ENCODE results near the gene ELL. TPM values are rescaled to one million over a fixed set of nuclear protein-coding genes. Genes with fewer than 3 reads are reported as not detected.

The ELL gene
- total and polyA plus RNA-seq, 10 donors: 4.5 to 44.8 (median 29.2) TPM

DNA sequence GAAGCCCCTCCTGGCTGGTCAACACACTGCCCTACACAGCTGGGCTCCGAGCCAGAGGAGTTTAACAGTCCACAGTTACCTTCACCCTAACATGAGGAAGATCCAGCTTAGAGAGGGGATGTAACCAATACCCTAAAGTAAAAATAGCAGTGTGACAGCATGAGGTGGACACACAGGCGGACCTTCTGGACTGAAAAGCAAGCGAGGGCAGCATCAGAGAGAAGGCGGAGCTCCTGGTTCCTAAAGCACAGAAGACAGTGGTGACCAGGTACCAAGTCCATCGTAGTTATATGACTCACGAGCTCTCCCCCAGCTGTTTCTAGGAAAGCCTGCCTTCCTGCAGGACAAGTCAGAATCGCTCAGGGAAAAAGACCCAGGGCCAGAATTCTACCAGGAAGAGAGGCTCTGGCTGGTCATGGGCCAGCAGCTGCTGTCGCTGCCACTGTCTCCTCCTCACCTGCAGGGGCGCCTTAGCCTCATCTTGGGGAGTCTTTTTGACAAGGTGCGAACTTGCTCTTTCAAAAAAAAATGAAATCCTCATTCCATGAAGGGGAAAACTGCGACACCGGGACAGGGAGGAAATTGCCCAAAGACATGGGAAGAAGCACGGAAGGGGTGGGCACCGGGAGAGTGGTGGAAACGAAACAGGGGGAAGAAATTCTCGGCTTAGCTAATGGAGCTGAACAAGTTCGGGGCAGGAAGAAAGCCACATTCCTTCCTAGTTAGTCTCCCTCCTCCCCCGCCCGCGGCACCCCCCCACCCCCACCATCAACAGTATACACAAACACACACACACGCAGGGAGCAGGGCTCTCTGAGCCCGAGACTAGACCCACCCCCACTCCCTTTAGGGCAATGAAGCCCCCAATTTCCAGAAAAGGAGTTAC lies 1.7 kb downstream of the ELL start:
- TF ChIP-seq, protein P1, sequence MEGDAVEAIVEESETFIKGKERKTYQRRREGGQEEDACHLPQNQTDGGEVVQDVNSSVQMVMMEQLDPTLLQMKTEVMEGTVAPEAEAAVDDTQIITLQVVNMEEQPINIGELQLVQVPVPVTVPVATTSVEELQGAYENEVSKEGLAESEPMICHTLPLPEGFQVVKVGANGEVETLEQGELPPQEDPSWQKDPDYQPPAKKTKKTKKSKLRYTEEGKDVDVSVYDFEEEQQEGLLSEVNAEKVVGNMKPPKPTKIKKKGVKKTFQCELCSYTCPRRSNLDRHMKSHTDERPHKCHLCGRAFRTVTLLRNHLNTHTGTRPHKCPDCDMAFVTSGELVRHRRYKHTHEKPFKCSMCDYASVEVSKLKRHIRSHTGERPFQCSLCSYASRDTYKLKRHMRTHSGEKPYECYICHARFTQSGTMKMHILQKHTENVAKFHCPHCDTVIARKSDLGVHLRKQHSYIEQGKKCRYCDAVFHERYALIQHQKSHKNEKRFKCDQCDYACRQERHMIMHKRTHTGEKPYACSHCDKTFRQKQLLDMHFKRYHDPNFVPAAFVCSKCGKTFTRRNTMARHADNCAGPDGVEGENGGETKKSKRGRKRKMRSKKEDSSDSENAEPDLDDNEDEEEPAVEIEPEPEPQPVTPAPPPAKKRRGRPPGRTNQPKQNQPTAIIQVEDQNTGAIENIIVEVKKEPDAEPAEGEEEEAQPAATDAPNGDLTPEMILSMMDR (IDR thresholded peaks at IDR 0.05 in 8 of 11, conservative IDR thresholded peaks at IDR 0.05 in 3 of 11): peak; percentile 47 to 86 (median 73)
- TF ChIP-seq POLR2A (IDR thresholded peaks at IDR 0.05): no peak
- peak in 1 of 3 donors; percentile 50 for TF ChIP-seq POLR2AphosphoS5 (IDR thresholded peaks at IDR 0.05)
- DNase-seq: peak; percentile 90
- WGBS, 5 donors: 12 to 14% (median 13%) methylated on average over 21 to 22 of the region's 22 CpGs
- H3K4me3 ChIP-seq: peak overlapping the region; percentile 56 to 99 (median 92)
- peaks cover 21 to 68% (median 56%) of the 10 kb centered on the region in 6 donors for H3K4me1 ChIP-seq
- H3K27ac ChIP-seq: peak overlapping the region; percentile 95 to 99 (median 98)
- H3K9me3 ChIP-seq: no peaks in the 10 kb centered on the region
- no peaks in the 10 kb centered on the region for H3K36me3 ChIP-seq
- no peaks in the 10 kb centered on the region for H3K27me3 ChIP-seq (replicated peaks in 1 of 7)
- intact Hi-C loops (cut with DNase I; ENCODE audit: low total_unique reads): no loop called here

DNA sequence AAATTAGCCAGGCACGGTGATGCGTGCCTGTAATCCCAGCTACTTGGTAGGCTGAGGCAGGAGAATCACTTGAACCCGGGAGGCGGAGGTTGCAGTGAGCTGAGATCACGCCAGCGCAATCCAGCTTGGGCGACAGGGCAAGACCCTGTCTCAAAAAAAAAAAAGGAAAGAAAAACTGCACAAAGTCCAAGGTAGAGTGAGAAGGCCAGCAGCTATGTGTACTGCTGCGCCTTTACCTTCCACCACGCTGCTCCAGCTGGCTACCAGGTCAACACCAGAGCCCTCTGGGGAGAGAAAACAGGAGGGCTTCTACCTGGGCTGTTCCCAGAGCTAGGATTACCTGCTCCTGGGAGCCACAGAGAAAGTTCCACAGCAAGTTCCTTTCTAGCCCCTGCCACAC lies 3.2 kb downstream of the ELL start:
- no peaks in the 10 kb centered on the region for H3K27me3 ChIP-seq (replicated peaks in 1 of 7)
- peak overlapping the region in 7 of 8 donors; percentile 95 to 99 (median 99) for H3K27ac ChIP-seq
- H3K4me1 ChIP-seq: peaks cover 32 to 83% (median 70%) of the 10 kb centered on the region in 6 donors
- no peak for DNase-seq
- intact Hi-C loops (cut with DNase I; ENCODE audit: low total_unique reads): no loop called here
- no peaks in the 10 kb centered on the region for H3K36me3 ChIP-seq
- WGBS, 5 donors: 90 to 98% (median 96%) methylated on average over 9 of the region's 9 CpGs
- TF ChIP-seq, protein P1 (IDR thresholded peaks at IDR 0.05 in 8 of 11, conservative IDR thresholded peaks at IDR 0.05 in 3 of 11): no peak
- TF ChIP-seq POLR2AphosphoS5 (IDR thresholded peaks at IDR 0.05): no peak
- no peaks in the 10 kb centered on the region for H3K9me3 ChIP-seq
- no peak overlapping the region for H3K4me3 ChIP-seq

DNA sequence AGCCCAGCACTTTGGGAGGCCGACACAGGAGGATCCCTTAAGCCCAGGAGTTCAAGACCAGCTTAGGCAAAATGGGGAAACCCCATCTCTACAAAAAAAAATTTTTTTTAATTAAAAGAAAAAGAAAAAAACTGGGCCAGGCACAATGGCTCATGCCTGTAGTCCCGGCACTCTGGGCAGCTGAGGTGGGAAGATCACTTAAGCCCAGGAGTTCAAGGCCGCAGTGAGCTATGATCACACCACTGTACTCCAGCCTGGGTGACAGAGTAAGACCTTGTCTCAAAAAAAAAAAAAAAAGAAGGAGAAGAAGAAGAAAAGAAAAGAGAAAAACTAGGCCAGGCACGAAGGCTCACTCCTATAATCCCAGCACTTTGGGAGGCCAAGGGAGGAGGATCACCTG lies 4.3 kb downstream of the ELL start:
- Histone ChIP-seq H3K9me3 (no peaks in the 10 kb centered on the region), H3K27me3 (replicated peaks in 1 of 7) (no peaks in the 10 kb centered on the region), H3K4me1 (peaks cover 37 to 89% (median 74%) of the 10 kb centered on the region in 6 donors), H3K4me3 (no peak overlapping the region), H3K36me3 (peaks cover 0 to 6% (median 0%) of the 10 kb centered on the region in 6 donors), H3K27ac (peak overlapping the region in 4 of 8 donors; percentile 95 to 99 (median 99))
- 84 to 95% (median 89%) methylated on average over 4 of the region's 4 CpGs for WGBS, 5 donors
- intact Hi-C loops (cut with DNase I; ENCODE audit: low total_unique reads): no loop called here
- no peak for TF ChIP-seq POLR2AphosphoS5 (IDR thresholded peaks at IDR 0.05)
- no peak for TF ChIP-seq POLR2A (IDR thresholded peaks at IDR 0.05)
- TF ChIP-seq, protein P1 (IDR thresholded peaks at IDR 0.05 in 8 of 11, conservative IDR thresholded peaks at IDR 0.05 in 3 of 11): no peak
- no peak for DNase-seq

DNA sequence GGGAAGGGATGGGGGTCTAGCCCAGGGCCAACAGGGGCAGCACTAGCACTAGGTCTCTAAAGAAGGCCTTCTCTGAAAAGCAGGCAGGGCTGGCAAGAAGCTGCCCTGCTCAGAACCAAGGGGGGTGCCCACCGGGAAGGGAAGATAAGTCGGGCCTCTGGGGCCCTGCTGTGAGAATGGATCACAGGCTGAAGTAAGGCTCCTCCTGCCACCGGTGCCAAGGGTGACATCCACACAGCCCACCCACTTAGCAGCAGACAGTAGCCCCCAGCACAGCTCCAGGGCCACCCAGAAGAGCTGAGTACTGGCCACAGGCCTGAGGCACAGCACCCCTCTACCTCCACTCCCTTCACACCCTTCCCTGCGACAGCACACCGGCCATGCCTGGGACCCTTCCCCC lies 5.9 kb downstream of the ELL start:
- intact Hi-C loops (cut with DNase I; ENCODE audit: low total_unique reads): no loop called here
- peak overlapping the region in 1 of 8 donors; percentile 45 for H3K4me3 ChIP-seq
- peaks cover 37 to 99% (median 76%) of the 10 kb centered on the region in 6 donors for H3K4me1 ChIP-seq
- WGBS, 5 donors: 69 to 100% (median 90%) methylated on average over 3 to 5 of the region's 5 CpGs
- no peak for TF ChIP-seq POLR2A (IDR thresholded peaks at IDR 0.05)
- no peak for TF ChIP-seq POLR2AphosphoS5 (IDR thresholded peaks at IDR 0.05)
- TF ChIP-seq, protein P1 (IDR thresholded peaks at IDR 0.05 in 8 of 11, conservative IDR thresholded peaks at IDR 0.05 in 3 of 11): no peak
- H3K36me3 ChIP-seq: peaks cover 0 to 6% (median 0%) of the 10 kb centered on the region in 6 donors
- peak overlapping the region in 7 of 8 donors; percentile 72 to 99 (median 85) for H3K27ac ChIP-seq
- no peak for DNase-seq
- no peaks in the 10 kb centered on the region for H3K9me3 ChIP-seq
- H3K27me3 ChIP-seq (replicated peaks in 1 of 7): no peaks in the 10 kb centered on the region

All from spleen (tissue), 11 donors.